OCI-LY7 (cell line): ENCODE measurements around the gene DGKE. TPM values are rescaled to one million over a fixed set of nuclear protein-coding genes. Genes with fewer than 3 reads are reported as not detected.

ENCODE experiments used
- BruUV-seq: library from RNA; stranded (reverse); fragments of 400-500 nt; replicated peaks from 2 replicates; lab custom pipeline; 2021; lab: Mats Ljungman, UMichigan
- CTCF ChIA-PET: fragments of 300-600 bp; sonication (Branson Sonifier 250); formaldehyde crosslinking; loops from one replicate; lab custom pipeline; 2022; ENCODE audit warnings: antibody characterized with exemption; ENCODE audit not compliant: unreplicated experiment; lab: Charles Lee
- POLR2A ChIA-PET: fragments of 300-600 bp; sonication (Branson Sonifier 250); formaldehyde crosslinking; loops from one replicate; lab custom pipeline; 2022; ENCODE audit warnings: antibody characterized with exemption; lab: Charles Lee
- DNase-seq: peaks from one replicate; pipeline ENCODE4 v3.0.0-alpha.2; 2015; ENCODE audit warnings: low spot score
- H2AFZ ChIP-seq: fragments of 200-600 bp; sonication (generic), shearing (Covaris generic); 2 replicates; pipeline ENCODE4 v1.6.1; 2014; ENCODE audit warnings: mild to moderate bottlenecking, antibody characterized with exemption, low read length, moderate library complexity
- H3K27ac ChIP-seq: fragments of 200-600 bp; sonication (generic); 2 replicates; pipeline ENCODE4 v1.5.1; 2014; ENCODE audit warnings: mixed run types, low read depth, mild to moderate bottlenecking, moderate library complexity, low read length, inconsistent platforms; ENCODE audit not compliant: poor library complexity, severe bottlenecking
- H3K36me3 ChIP-seq: fragments of 200-600 bp; sonication (generic); 2 replicates; pipeline ENCODE4 v1.6.1; 2014; ENCODE audit warnings: mild to moderate bottlenecking, antibody characterized with exemption, low read length, moderate library complexity, mixed read lengths; ENCODE audit not compliant: insufficient read depth
- H3K4me1 ChIP-seq: fragments of 200-600 bp; sonication (generic); 2 replicates; pipeline ENCODE4 v1.5.1; 2014; ENCODE audit warnings: mild to moderate bottlenecking, low read length; ENCODE audit not compliant: insufficient read depth, poor library complexity, severe bottlenecking
- H3K4me2 ChIP-seq: fragments of 200-600 bp; sonication (generic); 2 replicates; pipeline ENCODE4 v1.6.1; 2014; ENCODE audit warnings: mild to moderate bottlenecking, low read length
- H3K4me3 ChIP-seq: fragments of 200-600 bp; sonication (generic); 2 replicates; pipeline ENCODE4 v1.5.1; 2014; ENCODE audit warnings: mild to moderate bottlenecking, low read depth, low read length; ENCODE audit not compliant: poor library complexity, severe bottlenecking
- H3K79me2 ChIP-seq: fragments of 200-600 bp; sonication (generic); 2 replicates; pipeline ENCODE4 v1.6.1; 2016; ENCODE audit warnings: low read depth, mild to moderate bottlenecking, low read length, moderate library complexity, mixed read lengths; ENCODE audit not compliant: insufficient read depth
- H3K9me2 ChIP-seq: fragments of 200-600 bp; sonication (generic); 2 replicates; pipeline ENCODE4 v1.6.1; 2016; ENCODE audit warnings: mild to moderate bottlenecking, low read length, mixed read lengths; ENCODE audit not compliant: insufficient read depth
- H3K9me3 ChIP-seq: fragments of 200-600 bp; sonication (generic); 2 replicates; pipeline ENCODE4 v1.6.1; 2014; ENCODE audit warnings: mild to moderate bottlenecking, mixed run types, low read length, mixed read lengths
- H4K20me1 ChIP-seq: fragments of 200-600 bp; sonication (generic); 2 replicates; pipeline ENCODE4 v1.6.1; 2014; ENCODE audit warnings: mild to moderate bottlenecking, antibody characterized with exemption, low read length, moderate library complexity, mixed read lengths; ENCODE audit not compliant: insufficient read depth
- CTCF ChIP-seq: fragments of 200-600 bp; sonication (generic); conservative IDR thresholded peaks from 2 replicates; pipeline ENCODE4 v1.5.1; 2014; ENCODE audit warnings: mild to moderate bottlenecking, antibody characterized with exemption, low read length, moderate library complexity, mixed read lengths
- EZH2phosphoT487 ChIP-seq: fragments of 200-600 bp; sonication (generic); IDR thresholded peaks from 2 replicates; pipeline ENCODE4 v1.6.1; 2018; ENCODE audit warnings: low read depth, borderline replicate concordance, mild to moderate bottlenecking, mixed run types, antibody characterized with exemption, low read length, moderate library complexity, mixed read lengths
- intact Hi-C: fragments of 100-400 bp; cut with micrococcal nuclease; formaldehyde crosslinking; loops from one replicate; pipeline ENCODE4 v1.10.0; 2022; ENCODE audit not compliant: unreplicated experiment
- total RNA-seq, 2 experiments: library from RNA; depleted of rRNA in 1 of 2; stranded (reverse); fragments of >200 nt in 1 of 2; shearing (Covaris generic) in 1 of 2; gene quantifications; 2 replicates each; pipeline ENCODE4 v1.2.3, GENCODE V29; 2014 to 2022

DGKE gene
- total RNA-seq, 2 experiments from 2014 or later = 8.6 to 21.4 TPM

GRCh38 chr17:56893503-56893902, 59.6 kb downstream of the DGKE start:
- Histone ChIP-seq H2AFZ (no peak overlapping the region), H3K9me3 (peaks cover 6% of the 10 kb centered on the region; the same call in 1 of the 2 replicates), H3K4me2 (no peak overlapping the region), H3K36me3 (no peaks in the 10 kb centered on the region), H4K20me1 (peaks cover 13% of the 10 kb centered on the region; the same call in 1 of the 2 replicates), H3K9me2 (no peaks in the 10 kb centered on the region), H3K79me2 (no peaks in the 10 kb centered on the region), H3K4me1 (peaks cover 30% of the 10 kb centered on the region), H3K27ac (no peak overlapping the region), H3K4me3 (no peak overlapping the region)
- no peak for TF ChIP-seq CTCF
- no peak for TF ChIP-seq EZH2phosphoT487
- no TSS peak for BruUV-seq
- ChIA-PET CTCF (interaction anchor here (0.7 kb wide), 1 partner anchor 31 kb away, joined by 4 read pairs; no protein-coding TSS in a partner anchor), POLR2A (interaction anchor here (0.6 kb wide), 1 partner anchor 16 kb away, joined by 9 read pairs; no protein-coding TSS in a partner anchor)
- DNase-seq = no peak
- intact Hi-C loops = no loop called here

- CTCF ChIA-PET = no interaction called here
- Histone ChIP-seq H3K4me3 (no peak overlapping the region), H2AFZ (no peak overlapping the region), H3K4me1 (peaks cover 30% of the 10 kb centered on the region), H3K9me3 (no peaks in the 10 kb centered on the region), H3K79me2 (no peaks in the 10 kb centered on the region), H3K27ac (no peak overlapping the region), H3K9me2 (no peaks in the 10 kb centered on the region), H3K36me3 (no peaks in the 10 kb centered on the region), H3K4me2 (no peak overlapping the region), H4K20me1 (peaks cover 13% of the 10 kb centered on the region; the same call in 1 of the 2 replicates)
- no peak for DNase-seq
- no peak for TF ChIP-seq EZH2phosphoT487
- no peak for TF ChIP-seq CTCF
- POLR2A ChIA-PET = interaction anchor here (0.5 to 1.2 kb wide), 4 partner anchors 10 to 71 kb away, joined by 3 to 6 read pairs (median 4); no protein-coding TSS in a partner anchor
- BruUV-seq = no TSS peak
- intact Hi-C loops = no loop called here
Measured at GRCh38 chr17:56894859-56895455, 61.0 kb downstream of the DGKE start.
